CD14-positive monocyte (primary cell): Measurements from ENCODE around the gene MINK1. TPM values are rescaled to one million over a fixed set of nuclear protein-coding genes. Genes with fewer than 3 reads are reported as not detected.

ENCODE experiments used
- DNase-seq, 3 donors: peaks; one replicate each; pipeline ENCODE4 v3.0.0-alpha.2; 2011 to 2022
- H2AFZ ChIP-seq: 2 replicates; pipeline ENCODE4 v1.6.0; 2012; ENCODE audit warnings: mild to moderate bottlenecking, low read depth, low read length, inconsistent platforms; ENCODE audit not compliant: insufficient read depth, poor library complexity, severe bottlenecking
- H3K27ac ChIP-seq, 2 donors: 1 replicate in 1 of 2; 2 replicates in 1 of 2; pipeline ENCODE4 v1.5.1; 2012 to 2013; ENCODE audit warnings: low read length in 2 of 2, control low read depth in 1 of 2, inconsistent platforms in 1 of 2, low read depth in 1 of 2, mild to moderate bottlenecking in 1 of 2
- H3K27me3 ChIP-seq, 2 donors: one replicate each; pipeline versions ENCODE4 v1.6.0 to v1.6.1; 2011 to 2013; ENCODE audit warnings: low read length in 2 of 2; ENCODE audit not compliant: control insufficient read depth in 2 of 2, insufficient read depth in 2 of 2
- H3K36me3 ChIP-seq, 2 donors: replicated peaks in 1 of 2; 1 replicate in 1 of 2; 2 replicates in 1 of 2; pipeline versions ENCODE4 v1.5.1 to v1.6.1; 2012 to 2013; ENCODE audit warnings: low read length in 2 of 2, control low read depth in 1 of 2, inconsistent platforms in 1 of 2, mild to moderate bottlenecking in 1 of 2; ENCODE audit not compliant: insufficient read depth in 2 of 2, control insufficient read depth in 1 of 2
- H3K4me1 ChIP-seq, 2 donors: 1 replicate in 1 of 2; 2 replicates in 1 of 2; pipeline versions ENCODE4 v1.5.1 to v1.6.1; 2012 to 2013; ENCODE audit warnings: low read length in 2 of 2, control low read depth in 1 of 2, inconsistent platforms in 1 of 2, mild to moderate bottlenecking in 1 of 2, moderate library complexity in 1 of 2; ENCODE audit not compliant: insufficient read depth in 2 of 2, control insufficient read depth in 1 of 2
- H3K4me2 ChIP-seq: replicated peaks from 2 replicates; pipeline ENCODE3; 2012; ENCODE audit warnings: low read length, moderate library complexity, mild to moderate bottlenecking; ENCODE audit not compliant: poor library complexity, severe bottlenecking; ENCODE audit errors: extremely low read depth
- H3K4me3 ChIP-seq, 3 experiments: fragments of 200-600 bp in 1 of 3; sonication (generic) in 1 of 3; replicated peaks in 1 of 3; 1 replicate in 2 of 3; 2 replicates in 1 of 3; pipeline ENCODE4 v1.5.1; 2011 to 2013; ENCODE audit warnings: low read length in 3 of 3, mild to moderate bottlenecking in 3 of 3, control low read depth in 2 of 3, low read depth in 2 of 3, inconsistent platforms in 1 of 3, moderate library complexity in 1 of 3
- H3K79me2 ChIP-seq: 2 replicates; pipeline ENCODE4 v1.6.0; 2012; ENCODE audit warnings: mild to moderate bottlenecking, control low read depth, inconsistent platforms, low read length, moderate library complexity; ENCODE audit not compliant: insufficient read depth
- H3K9ac ChIP-seq: 2 replicates; pipeline ENCODE4 v1.6.0; 2017; ENCODE audit warnings: low read length, mild to moderate bottlenecking; ENCODE audit not compliant: insufficient read depth, poor library complexity, severe bottlenecking
- H3K9me3 ChIP-seq, 2 donors: replicated peaks in 1 of 2; 1 replicate in 1 of 2; 2 replicates in 1 of 2; pipeline versions ENCODE4 v1.5.1 to v1.6.1; 2012 to 2013; ENCODE audit warnings: low read length in 2 of 2, control low read depth in 1 of 2; ENCODE audit not compliant: control insufficient read depth in 1 of 2, insufficient read depth in 1 of 2
- H4K20me1 ChIP-seq: 2 replicates; pipeline ENCODE4 v1.6.0; 2012; ENCODE audit warnings: mild to moderate bottlenecking, low read length, control low read depth, moderate library complexity; ENCODE audit not compliant: insufficient read depth
- H3K27ac Mint-ChIP-seq, 7 donors: one replicate each; pipeline ENCODE4 v1.8.0; 2020; ENCODE audit warnings: mild to moderate bottlenecking in 7 of 7, mixed read lengths in 7 of 7, moderate library complexity in 6 of 7, inconsistent platforms in 2 of 7
- H3K27me3 Mint-ChIP-seq, 3 donors: one replicate each; pipeline ENCODE4 v1.8.0; 2021 to 2022; ENCODE audit warnings: low read depth in 3 of 3, mild to moderate bottlenecking in 3 of 3, mixed read lengths in 3 of 3, moderate library complexity in 3 of 3, inconsistent platforms in 1 of 3
- H3K36me3 Mint-ChIP-seq, 2 donors: one replicate each; pipeline ENCODE4 v1.8.0; 2020; ENCODE audit warnings: mixed read lengths in 2 of 2, inconsistent platforms in 1 of 2, mild to moderate bottlenecking in 1 of 2
- H3K4me1 Mint-ChIP-seq: one replicate; pipeline ENCODE4 v1.8.0; 2020; ENCODE audit warnings: mild to moderate bottlenecking, mixed read lengths
- H3K4me3 Mint-ChIP-seq, 2 donors: one replicate each; pipeline ENCODE4 v1.8.0; 2020; ENCODE audit warnings: mild to moderate bottlenecking in 2 of 2, mixed read lengths in 2 of 2, moderate library complexity in 1 of 2
- H3K9me3 Mint-ChIP-seq, 7 donors: one replicate each; pipeline ENCODE4 v1.8.0; 2020 to 2022; ENCODE audit warnings: mixed read lengths in 7 of 7, mild to moderate bottlenecking in 6 of 7, moderate library complexity in 6 of 7, inconsistent platforms in 2 of 7
- CTCF ChIP-seq: fragments of 200-600 bp; IDR thresholded peaks from one replicate; pipeline ENCODE4 v1.8.0; 2022; ENCODE audit warnings: antibody characterized with exemption, mild to moderate bottlenecking
- WGBS: methylation state at CpG from one replicate; pipeline ENCODE4 v1.1.5; 2013; ENCODE audit warnings: missing lambda C conversion rate; ENCODE audit not compliant: insufficient coverage; 5-methylcytosine and 5-hydroxymethylcytosine counted together
- intact Hi-C, 2 donors: fragments of 100-400 bp; cut with micrococcal nuclease; formaldehyde crosslinking; loops; one replicate each; pipeline versions ENCODE4 v1.15.0 to v1.15.1; 2023
- polyA plus RNA-seq, 3 donors: library from polyadenylated mRNA; depleted of rRNA in 1 of 3; unstranded in 2 of 3; stranded (reverse) in 1 of 3; fragments of 300-500 nt in 2 of 3; fragments of >200 nt in 1 of 3; fragmentation: Illumina TruSeq in 2 of 3; gene quantifications; 1 replicate in 2 of 3; 2 replicates in 1 of 3; pipeline ENCODE4 v1.2.3, GENCODE V29; 2012 to 2021

The MINK1 gene
- polyA plus RNA-seq, 3 donors = 3.2 to 159 (median 7.2) TPM

- DNase-seq = no peak
- Histone ChIP-seq H4K20me1 (no peaks in the 10 kb centered on the region), H3K9ac (no peak overlapping the region), H3K36me3 (peaks cover 2 to 4% of the 10 kb centered on the region in 2 donors), H3K27ac (no peak overlapping the region), H2AFZ (no peak overlapping the region), H3K79me2 (peaks cover 58% of the 10 kb centered on the region), H3K9me3 (no peaks in the 10 kb centered on the region), H3K4me2 (no peak overlapping the region), H3K4me1 (peaks cover 57 to 60% of the 10 kb centered on the region in 2 donors), H3K4me3 (no peak overlapping the region), H3K27me3 (no peaks in the 10 kb centered on the region)
- H3K27ac Mint-ChIP-seq = peak overlapping the region in 1 of 7 donors; percentile 58
- TF ChIP-seq CTCF = no peak
- WGBS = 95% methylated on average over 4 of the region's 5 CpGs
- H3K27me3 Mint-ChIP-seq = peaks cover 0 to 6% (median 5%) of the 10 kb centered on the region in 3 donors
- no peak overlapping the region for H3K4me3 Mint-ChIP-seq
- no peaks in the 10 kb centered on the region for H3K9me3 Mint-ChIP-seq
- H3K36me3 Mint-ChIP-seq = peaks cover 49 to 57% of the 10 kb centered on the region in 2 donors
- intact Hi-C loops = loop anchor here (5.0 to 10.0 kb wide), 2 partner anchors 33 to 54 kb away; partner anchors contain the start of gene PSMB6 (in 1 of the 2)
- H3K4me1 Mint-ChIP-seq = peaks cover 75% of the 10 kb centered on the region
Observed at GRCh38 chr17:4849011-4849536, 15.9 kb downstream of the MINK1 start.

GRCh38 chr17:4850246-4850645 lies 17.1 kb downstream of the MINK1 start:
- no peaks in the 10 kb centered on the region for H3K9me3 ChIP-seq
- H3K4me2 ChIP-seq = no peak overlapping the region
- TF ChIP-seq CTCF = no peak
- H3K79me2 ChIP-seq = peaks cover 57% of the 10 kb centered on the region
- peaks cover 7 to 11% of the 10 kb centered on the region in 2 donors for H3K36me3 ChIP-seq
- peaks cover 53 to 57% of the 10 kb centered on the region in 2 donors for H3K36me3 Mint-ChIP-seq
- H4K20me1 ChIP-seq = no peaks in the 10 kb centered on the region
- peak overlapping the region in 4 of 7 donors; percentile 39 to 87 (median 76) for H3K27ac Mint-ChIP-seq
- peaks cover 45 to 48% of the 10 kb centered on the region in 2 donors for H3K4me1 ChIP-seq
- H3K4me1 Mint-ChIP-seq = peaks cover 63% of the 10 kb centered on the region
- H3K4me3 Mint-ChIP-seq = no peak overlapping the region
- H3K27ac ChIP-seq = no peak overlapping the region
- no peak overlapping the region for H2AFZ ChIP-seq
- H3K9me3 Mint-ChIP-seq = no peaks in the 10 kb centered on the region
- WGBS = 80% methylated on average over 1 of the region's 2 CpGs
- no peak overlapping the region for H3K9ac ChIP-seq
- H3K27me3 ChIP-seq = no peaks in the 10 kb centered on the region
- intact Hi-C loops = no loop called here
- DNase-seq = no peak
- H3K4me3 ChIP-seq = no peak overlapping the region
- peaks cover 0 to 6% (median 5%) of the 10 kb centered on the region in 3 donors for H3K27me3 Mint-ChIP-seq
